ENCODE results near the gene ZNF212. TPM values are rescaled to one million over a fixed set of nuclear protein-coding genes. Genes with fewer than 3 reads are reported as not detected.
"Not testable (repeated sequence)": the region's sequence is repeated elsewhere in the genome, so short reads cannot be mapped to it uniquely, and the experiment has no call there.

Gene ZNF212
- total and polyA plus RNA-seq, 9 of the 15 experiments (the other 6 are each of a cell fraction or from before 2014, with no cell fraction given), result 1.8 to 21.4 (median 7.2) TPM

DNA sequence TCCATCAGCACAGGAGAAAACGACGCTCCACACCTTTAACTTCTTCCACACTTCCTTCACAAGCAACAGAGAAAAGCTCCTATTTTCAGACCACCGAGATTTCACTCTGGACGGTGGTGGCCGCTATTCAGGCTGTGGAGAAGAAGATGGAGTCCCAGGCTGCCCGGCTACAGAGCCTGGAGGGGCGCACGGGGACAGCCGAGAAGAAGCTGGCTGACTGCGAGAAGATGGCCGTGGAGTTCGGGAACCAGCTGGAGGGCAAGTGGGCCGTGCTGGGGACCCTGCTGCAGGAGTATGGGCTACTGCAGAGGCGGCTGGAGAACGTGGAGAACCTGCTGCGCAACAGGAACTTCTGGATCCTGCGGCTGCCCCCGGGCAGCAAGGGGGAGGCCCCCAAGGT is 10.7 kb downstream of the ZNF212 start:
- H3K9ac ChIP-seq (ENCODE audit: insufficient read depth in 1 of 2, low read depth in 2 of 2, low read length in 2 of 2); H2AFZ ChIP-seq (ENCODE audit: low read depth, low read length); H3K4me3 ChIP-seq; H3K79me2 ChIP-seq (ENCODE audit: control insufficient read depth, insufficient read depth, low read length); intact Hi-C loops (cut with micrococcal nuclease); H3K27ac ChIP-seq (ENCODE audit: extremely low read depth, low read depth, low read length); POLR2A ChIA-PET; H4K20me1 ChIP-seq (replicated peaks; ENCODE audit: control insufficient read depth, insufficient read depth, low read length); H3K9me1 ChIP-seq (ENCODE audit: control insufficient read depth, insufficient read depth, low read length); DNase-seq (ENCODE audit: extremely low read depth in 1 of 4, low spot score in 3 of 4); FAIRE-seq; H3K4me2 ChIP-seq (ENCODE audit: insufficient read depth, low read length); H3K9me3 ChIP-seq (replicated peaks; ENCODE audit: control insufficient read depth, insufficient read depth, low read depth, low read length); CTCF ChIA-PET (ENCODE audit: low intra/inter-chr PET ratio); BruUV-seq (replicated peaks); H3K4me1 ChIP-seq (replicated peaks in 1 of 2; ENCODE audit: control insufficient read depth in 2 of 2, insufficient read depth in 2 of 2, low read length in 2 of 2); in situ Hi-C loops (cut with MboI); H3K27me3 ChIP-seq (ENCODE audit: control insufficient read depth in 2 of 2, insufficient read depth in 2 of 2, low read length in 2 of 2); ATAC-seq: not testable (repeated sequence)
- 83% methylated on average over 18 of the region's 18 CpGs for WGBS (ENCODE audit: insufficient coverage, low coverage, missing lambda C conversion rate)
- H3K36me3 ChIP-seq (ENCODE audit: control insufficient read depth, insufficient read depth, low read length), result peaks cover 45% of the 10 kb centered on the region

DNA sequence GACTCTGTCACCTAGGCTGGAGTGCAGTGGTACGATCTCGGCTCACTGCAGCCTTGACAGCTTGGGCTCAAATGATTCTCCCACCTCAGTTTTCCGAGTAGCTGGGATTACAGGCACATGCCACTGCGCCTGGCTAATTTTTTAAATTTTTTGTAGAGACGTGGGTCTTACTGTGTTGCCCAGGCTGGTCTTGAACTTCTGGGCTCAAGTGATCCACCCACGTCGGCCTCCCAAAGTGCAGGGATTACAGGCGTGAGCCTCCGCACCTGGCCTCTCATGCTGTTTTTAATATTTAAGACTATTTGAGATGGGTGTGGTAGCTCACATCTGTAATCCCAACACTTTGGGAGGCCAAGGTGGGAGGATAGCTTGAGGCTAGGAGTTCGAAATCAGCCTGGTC is 12.1 kb downstream of the ZNF212 start:
- H3K27me3 ChIP-seq (ENCODE audit: control insufficient read depth in 2 of 2, insufficient read depth in 2 of 2, low read length in 2 of 2); FAIRE-seq; H3K9me3 ChIP-seq (replicated peaks; ENCODE audit: control insufficient read depth, insufficient read depth, low read depth, low read length); intact Hi-C loops (cut with micrococcal nuclease); DNase-seq (ENCODE audit: extremely low read depth in 1 of 4, low spot score in 3 of 4); H3K9me1 ChIP-seq (ENCODE audit: control insufficient read depth, insufficient read depth, low read length); CTCF ChIA-PET (ENCODE audit: low intra/inter-chr PET ratio); H3K9ac ChIP-seq (ENCODE audit: insufficient read depth in 1 of 2, low read depth in 2 of 2, low read length in 2 of 2); H3K4me1 ChIP-seq (replicated peaks in 1 of 2; ENCODE audit: control insufficient read depth in 2 of 2, insufficient read depth in 2 of 2, low read length in 2 of 2); in situ Hi-C loops (cut with MboI); H2AFZ ChIP-seq (ENCODE audit: low read depth, low read length); H3K79me2 ChIP-seq (ENCODE audit: control insufficient read depth, insufficient read depth, low read length); H3K4me2 ChIP-seq (ENCODE audit: insufficient read depth, low read length); H3K4me3 ChIP-seq; H3K27ac ChIP-seq (ENCODE audit: extremely low read depth, low read depth, low read length); H4K20me1 ChIP-seq (replicated peaks; ENCODE audit: control insufficient read depth, insufficient read depth, low read length); ATAC-seq; BruUV-seq (replicated peaks): not testable (repeated sequence)
- H3K36me3 ChIP-seq (ENCODE audit: control insufficient read depth, insufficient read depth, low read length), result peaks cover 50% of the 10 kb centered on the region
- WGBS (ENCODE audit: insufficient coverage, low coverage, missing lambda C conversion rate), result 95% methylated on average over 10 of the region's 10 CpGs
- TF ChIP-seq ZNF121 (CRISPR knock-in tag; conservative IDR thresholded peaks at IDR 0.05), result peak; percentile 65
- POLR2A ChIA-PET, result interaction anchor here (0.6 kb wide), 1 partner anchor 208 kb away, joined by 4 read pairs; no protein-coding TSS in a partner anchor

All from K562 (cell line).